HepG2 (cell line): Measurements from ENCODE around the gene SETD1B. TPM values are rescaled to one million over a fixed set of nuclear protein-coding genes. Genes with fewer than 3 reads are reported as not detected.

Source experiments
- ASH2L ChIP-seq: fragments of 300-600, 200-600 bp; sonication (generic); IDR thresholded peaks from 2 replicates; pipeline ENCODE4 v1.7.0; 2017; ENCODE audit warnings: low read depth, mild to moderate bottlenecking, moderate library complexity, mixed read lengths, low read length; ENCODE audit not compliant: insufficient read length
- KMT2A ChIP-seq: sonication (generic); formaldehyde crosslinking; IDR thresholded peaks from 2 replicates; pipeline ENCODE4 v1.4.0; 2020; ENCODE audit warnings: missing genetic modification reagents
- MXD1 ChIP-seq: sonication (generic); formaldehyde crosslinking; IDR thresholded peaks from 2 replicates; pipeline ENCODE4 v1.4.0; 2020; ENCODE audit warnings: mild to moderate bottlenecking, missing genetic modification reagents
- NFAT5 ChIP-seq: sonication (generic); formaldehyde crosslinking; IDR thresholded peaks from 2 replicates; pipeline ENCODE4 v1.4.0; 2020; ENCODE audit warnings: missing genetic modification reagents
- POLR2G ChIP-seq: fragments of 200-400 bp; formaldehyde crosslinking; IDR thresholded peaks from 2 replicates; pipeline ENCODE4 v1.6.1; 2018; ENCODE audit warnings: mild to moderate bottlenecking, low read depth, low read length, moderate library complexity
- PRDM15 ChIP-seq: sonication (generic); formaldehyde crosslinking; IDR thresholded peaks from 2 replicates; pipeline ENCODE4 v1.4.0; 2020; ENCODE audit warnings: missing genetic modification reagents
- PRMT3 ChIP-seq: sonication (generic); formaldehyde crosslinking; IDR thresholded peaks from 2 replicates; pipeline ENCODE4 v1.8.1; 2022; ENCODE audit warnings: low read depth, mild to moderate bottlenecking, moderate library complexity, missing genetic modification reagents, borderline replicate concordance
- RCOR2 ChIP-seq: IDR thresholded peaks from 2 replicates; pipeline ENCODE4 v1.6.1; 2016; ENCODE audit warnings: missing biosample characterization, missing genetic modification reagents
- TCF12 ChIP-seq, 2 experiments: fragments of 450-650 bp in 1 of 2; sonication (generic) in 1 of 2; formaldehyde crosslinking in 1 of 2; IDR thresholded peaks; 2 replicates each; pipeline versions ENCODE4 v1.6.1 to v1.8.0; 2017 to 2022; ENCODE audit warnings: antibody characterized with exemption in 1 of 2, mild to moderate bottlenecking in 1 of 2, missing genetic modification reagents in 1 of 2, moderate library complexity in 1 of 2
- WIZ ChIP-seq: sonication (generic); formaldehyde crosslinking; IDR thresholded peaks from 2 replicates; pipeline ENCODE4 v1.5.1; 2020; ENCODE audit warnings: mild to moderate bottlenecking, missing genetic modification reagents
- ZBTB46 ChIP-seq: sonication (generic); formaldehyde crosslinking; IDR thresholded peaks from 2 replicates; pipeline ENCODE4 v1.4.0; 2020; ENCODE audit warnings: mild to moderate bottlenecking, missing genetic modification reagents, borderline replicate concordance
- ZNF230 ChIP-seq: sonication (generic); formaldehyde crosslinking; IDR thresholded peaks from 2 replicates; pipeline ENCODE4 v1.4.0; 2020; ENCODE audit warnings: mild to moderate bottlenecking, missing genetic modification reagents
- ZNF556 ChIP-seq: sonication (generic); formaldehyde crosslinking; IDR thresholded peaks from 2 replicates; pipeline ENCODE4 v1.4.0; 2020; ENCODE audit warnings: mild to moderate bottlenecking, missing genetic modification reagents, borderline replicate concordance
- ZNF660 ChIP-seq: sonication (generic); formaldehyde crosslinking; IDR thresholded peaks from 2 replicates; pipeline ENCODE4 v1.5.1; 2020; ENCODE audit warnings: mild to moderate bottlenecking, low read depth, missing genetic modification reagents, borderline replicate concordance
- ZNF839 ChIP-seq: sonication (generic); formaldehyde crosslinking; IDR thresholded peaks from 2 replicates; pipeline ENCODE4 v1.4.0; 2020; ENCODE audit warnings: missing genetic modification reagents, mild to moderate bottlenecking, borderline replicate concordance
- ZUFSP ChIP-seq: sonication (generic); formaldehyde crosslinking; IDR thresholded peaks from 2 replicates; pipeline ENCODE4 v1.9.0; 2021; ENCODE audit warnings: missing genetic modification reagents, mild to moderate bottlenecking, borderline replicate concordance
- polyA plus RNA-seq, 8 experiments: library from polyadenylated mRNA; depleted of rRNA in 3 of 8; stranded (reverse) in 7 of 8; unstranded in 1 of 8; fragments of >200 nt; fragmentation: Illumina TruSeq in 4 of 8; extraction: Trizol in 4 of 8; gene quantifications; 2 replicates each; pipeline versions ENCODE4 v1.2.1 to v1.2.3, GENCODE V29; 2011 to 2016; ENCODE audit warnings: low read depth in 4 of 8, missing spikeins in 1 of 8, mixed read lengths in 1 of 8; ENCODE audit not compliant: insufficient read depth in 1 of 8
- total RNA-seq, 5 experiments: library from RNA; depleted of rRNA; stranded (reverse); fragments of >200 nt; fragmentation: Illumina TruSeq; extraction: Trizol; gene quantifications; 2 replicates each; pipeline ENCODE4 v1.2.3, GENCODE V29; 2016; ENCODE audit warnings: low read depth in 1 of 5

The SETD1B gene
- total and polyA plus RNA-seq, 2 of the 13 experiments (the other 11 are each of a cell fraction or from before 2014, with no cell fraction given) = 1.1 to 1.4 TPM

GRCh38 chr12:121770388-121770787 is 33.4 kb upstream of the SETD1B start (continued):
- TF ChIP-seq MXD1 (CRISPR knock-in tag) (no peak), ZUFSP (CRISPR knock-in tag) (no peak), ASH2L (no peak), POLR2G (no peak), KMT2A (CRISPR knock-in tag) (no peak), ZNF839 (no peak), TCF12 (IDR thresholded peaks at IDR 0.05) (no peak), TCF12 (CRISPR knock-in tag; IDR thresholded peaks at IDR 0.05) (no peak), PRDM15 (peak; percentile 79; the same call in 1 of the 2 replicates), PRMT3 (CRISPR knock-in tag) (no peak), ZNF556 (CRISPR knock-in tag) (no peak), NFAT5 (CRISPR knock-in tag) (no peak), ZNF230 (CRISPR knock-in tag) (no peak), WIZ (no peak), RCOR2 (no peak), ZBTB46 (CRISPR knock-in tag) (no peak), ZNF660 (CRISPR knock-in tag) (no peak)
